ENCODE results near the gene RAD17.
"Not testable (repeated sequence)": the region's sequence is repeated elsewhere in the genome, so short reads cannot be mapped to it uniquely, and the experiment has no call there.

The RAD17 gene

GRCh38 chr5:69451941-69452647 lies 82.5 kb downstream of the RAD17 start:
- Histone ChIP-seq H3K27me3 (ENCODE audit: insufficient read depth, poor library complexity, severe bottlenecking) (no peaks in the 10 kb centered on the region), H3K4me3 (replicated peaks; ENCODE audit: insufficient read depth, low read length) (no peak overlapping the region), H3K27ac (replicated peaks) (no peak overlapping the region)
- TF ChIP-seq REST (IDR thresholded peaks at IDR 0.05; ENCODE audit: insufficient replicate concordance, low read depth) = no peak
- TF ChIP-seq, protein P1, sequence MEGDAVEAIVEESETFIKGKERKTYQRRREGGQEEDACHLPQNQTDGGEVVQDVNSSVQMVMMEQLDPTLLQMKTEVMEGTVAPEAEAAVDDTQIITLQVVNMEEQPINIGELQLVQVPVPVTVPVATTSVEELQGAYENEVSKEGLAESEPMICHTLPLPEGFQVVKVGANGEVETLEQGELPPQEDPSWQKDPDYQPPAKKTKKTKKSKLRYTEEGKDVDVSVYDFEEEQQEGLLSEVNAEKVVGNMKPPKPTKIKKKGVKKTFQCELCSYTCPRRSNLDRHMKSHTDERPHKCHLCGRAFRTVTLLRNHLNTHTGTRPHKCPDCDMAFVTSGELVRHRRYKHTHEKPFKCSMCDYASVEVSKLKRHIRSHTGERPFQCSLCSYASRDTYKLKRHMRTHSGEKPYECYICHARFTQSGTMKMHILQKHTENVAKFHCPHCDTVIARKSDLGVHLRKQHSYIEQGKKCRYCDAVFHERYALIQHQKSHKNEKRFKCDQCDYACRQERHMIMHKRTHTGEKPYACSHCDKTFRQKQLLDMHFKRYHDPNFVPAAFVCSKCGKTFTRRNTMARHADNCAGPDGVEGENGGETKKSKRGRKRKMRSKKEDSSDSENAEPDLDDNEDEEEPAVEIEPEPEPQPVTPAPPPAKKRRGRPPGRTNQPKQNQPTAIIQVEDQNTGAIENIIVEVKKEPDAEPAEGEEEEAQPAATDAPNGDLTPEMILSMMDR (IDR thresholded peaks at IDR 0.05; ENCODE audit: insufficient read depth, low read length) = no peak
- TF ChIP-seq SPI1 (IDR thresholded peaks at IDR 0.05; ENCODE audit: borderline replicate concordance, low read depth) = no peak
- TF ChIP-seq POLR2AphosphoS5 (IDR thresholded peaks at IDR 0.05; ENCODE audit: low read depth) = no peak
- TF ChIP-seq GABPA (IDR thresholded peaks at IDR 0.05; ENCODE audit: low read depth) = no peak
- no peak for DNase-seq (ENCODE audit: low read depth in 1 of 2, low spot score in 1 of 2)

DNA sequence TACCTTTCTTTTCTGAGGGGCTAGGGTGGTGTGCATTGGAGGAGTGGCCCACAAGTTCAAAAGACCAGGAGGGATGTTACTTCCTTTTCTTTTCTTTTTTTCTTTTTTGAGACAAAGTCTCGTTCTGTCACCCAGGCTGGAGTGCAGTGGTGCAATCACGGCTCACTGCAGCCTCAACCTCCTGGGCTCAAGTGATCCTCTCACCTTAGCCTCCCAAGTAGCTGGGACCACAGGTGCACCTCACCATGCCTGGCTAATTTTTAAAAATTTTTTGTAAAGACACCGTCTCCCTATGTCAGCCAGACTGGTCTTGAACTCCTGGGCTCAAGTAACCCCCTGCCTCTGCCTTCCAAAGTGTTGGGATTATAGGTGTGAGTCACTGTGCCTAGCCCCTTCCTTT lies 83.9 kb downstream of the RAD17 start:
- not testable (repeated sequence) for H3K4me3 ChIP-seq (replicated peaks; ENCODE audit: insufficient read depth, low read length); DNase-seq (ENCODE audit: low read depth in 1 of 2, low spot score in 1 of 2); H3K27ac ChIP-seq (replicated peaks); H3K27me3 ChIP-seq (ENCODE audit: insufficient read depth, poor library complexity, severe bottlenecking)

GRCh38 chr5:69454460-69455249 lies 85.0 kb downstream of the RAD17 start:
- TF ChIP-seq POLR2AphosphoS5 (IDR thresholded peaks at IDR 0.05; ENCODE audit: low read depth) (no peak), SPI1 (IDR thresholded peaks at IDR 0.05; ENCODE audit: borderline replicate concordance, low read depth) (no peak), GABPA (IDR thresholded peaks at IDR 0.05; ENCODE audit: low read depth) (no peak), REST (IDR thresholded peaks at IDR 0.05; ENCODE audit: insufficient replicate concordance, low read depth) (no peak)
- TF ChIP-seq, protein P1 (IDR thresholded peaks at IDR 0.05; ENCODE audit: insufficient read depth, low read length) = no peak
- DNase-seq (ENCODE audit: low read depth in 1 of 2, low spot score in 1 of 2) = peak in 1 of 2 experiments; percentile 1
- Histone ChIP-seq H3K4me3 (replicated peaks; ENCODE audit: insufficient read depth, low read length) (no peak overlapping the region), H3K27ac (replicated peaks) (no peak overlapping the region), H3K27me3 (ENCODE audit: insufficient read depth, poor library complexity, severe bottlenecking) (no peaks in the 10 kb centered on the region)

DNA sequence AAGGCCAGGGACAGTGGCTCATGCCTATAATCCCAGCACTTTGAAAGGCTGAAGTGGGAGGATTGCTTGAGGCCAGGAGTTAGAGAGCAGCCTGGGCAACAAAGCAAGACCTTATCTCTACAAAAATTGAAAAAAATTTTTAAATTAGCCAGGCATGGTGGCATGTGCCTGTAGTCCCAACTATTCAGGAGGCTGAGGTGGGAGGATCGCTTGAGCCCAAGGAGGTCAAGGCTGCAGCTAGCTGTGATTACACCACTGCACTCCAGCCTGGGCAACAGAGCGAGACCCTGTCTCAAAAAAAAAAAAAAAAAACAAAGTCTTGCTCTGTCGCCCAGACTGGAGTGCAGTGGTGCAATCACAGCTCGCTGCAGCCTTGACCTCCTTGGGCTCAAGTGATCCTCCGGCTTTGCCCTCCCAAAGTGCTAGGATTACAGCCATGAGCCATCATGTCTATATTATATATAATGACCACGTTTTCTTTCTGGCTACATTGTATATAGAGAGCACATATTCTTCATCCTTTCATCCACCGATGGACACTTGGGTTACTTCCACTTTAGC lies 85.9 kb downstream of the RAD17 start:
- not testable (repeated sequence) for H3K27ac ChIP-seq (replicated peaks); DNase-seq (ENCODE audit: low read depth in 1 of 2, low spot score in 1 of 2); H3K27me3 ChIP-seq (ENCODE audit: insufficient read depth, poor library complexity, severe bottlenecking); H3K4me3 ChIP-seq (replicated peaks; ENCODE audit: insufficient read depth, low read length)
